Body of pancreas (tissue), 4 donors: ENCODE results near the gene CASTOR1.

Experiments
- CTCF ChIP-seq, 7 experiments: fragments of 450-650 bp in 4 of 7; fragments of 200-600 bp in 3 of 7; sonication (generic) in 3 of 7; IDR thresholded peaks; one replicate each; pipeline ENCODE4 v1.5.1; 2016 to 2019; ENCODE audit warnings: antibody characterized with exemption in 7 of 7
- POLR2A ChIP-seq, 3 donors: fragments of 450-650 bp; IDR thresholded peaks; one replicate each; pipeline ENCODE4 v1.6.1; 2016; ENCODE audit warnings: antibody characterized with exemption in 3 of 3, mild to moderate bottlenecking in 2 of 3

GRCh38 chr22:30338802-30339201, 49.5 kb upstream of the CASTOR1 start:
- TF ChIP-seq POLR2A (IDR thresholded peaks at IDR 0.05) (no peak), CTCF (IDR thresholded peaks at IDR 0.05) (no peak)
